ENCODE results near the gene ODAD3. TPM values are rescaled to one million over a fixed set of nuclear protein-coding genes. Genes with fewer than 3 reads are reported as not detected.

Gene ODAD3
- total RNA-seq, 1 donor from 2014 or later = 0.29 TPM

DNA sequence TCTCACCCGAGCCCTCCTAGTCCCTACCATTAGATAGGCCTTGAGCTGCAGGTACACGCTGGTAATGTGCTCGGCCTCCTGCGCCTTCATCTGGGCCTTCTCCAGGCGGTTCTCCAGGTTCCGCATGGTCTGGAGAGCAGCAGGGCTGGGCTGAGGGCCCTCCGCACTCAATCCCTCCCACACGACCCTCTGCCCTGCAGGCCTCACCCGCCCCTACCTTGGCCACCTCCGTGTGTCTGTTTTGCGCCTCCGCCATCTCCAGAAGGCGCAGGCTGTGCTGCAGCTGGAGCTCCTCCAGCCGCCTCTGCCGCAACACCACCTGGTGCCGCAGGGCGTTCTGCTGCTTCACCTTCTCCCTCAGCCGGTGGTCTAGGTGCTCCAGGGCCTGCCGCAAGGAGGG lies 8.3 kb downstream of the ODAD3 start:
- Histone ChIP-seq H3K4me3 (ENCODE audit: low read depth, low read length) (no peak overlapping the region), H3K27me3 (ENCODE audit: control insufficient read depth, insufficient read depth, low read length) (peaks cover 26% of the 10 kb centered on the region), H3K36me3 (ENCODE audit: control insufficient read depth, insufficient read depth, low read length) (no peaks in the 10 kb centered on the region)
- TF ChIP-seq, protein P1, sequence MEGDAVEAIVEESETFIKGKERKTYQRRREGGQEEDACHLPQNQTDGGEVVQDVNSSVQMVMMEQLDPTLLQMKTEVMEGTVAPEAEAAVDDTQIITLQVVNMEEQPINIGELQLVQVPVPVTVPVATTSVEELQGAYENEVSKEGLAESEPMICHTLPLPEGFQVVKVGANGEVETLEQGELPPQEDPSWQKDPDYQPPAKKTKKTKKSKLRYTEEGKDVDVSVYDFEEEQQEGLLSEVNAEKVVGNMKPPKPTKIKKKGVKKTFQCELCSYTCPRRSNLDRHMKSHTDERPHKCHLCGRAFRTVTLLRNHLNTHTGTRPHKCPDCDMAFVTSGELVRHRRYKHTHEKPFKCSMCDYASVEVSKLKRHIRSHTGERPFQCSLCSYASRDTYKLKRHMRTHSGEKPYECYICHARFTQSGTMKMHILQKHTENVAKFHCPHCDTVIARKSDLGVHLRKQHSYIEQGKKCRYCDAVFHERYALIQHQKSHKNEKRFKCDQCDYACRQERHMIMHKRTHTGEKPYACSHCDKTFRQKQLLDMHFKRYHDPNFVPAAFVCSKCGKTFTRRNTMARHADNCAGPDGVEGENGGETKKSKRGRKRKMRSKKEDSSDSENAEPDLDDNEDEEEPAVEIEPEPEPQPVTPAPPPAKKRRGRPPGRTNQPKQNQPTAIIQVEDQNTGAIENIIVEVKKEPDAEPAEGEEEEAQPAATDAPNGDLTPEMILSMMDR (IDR thresholded peaks at IDR 0.05; ENCODE audit: insufficient read depth, low read length, poor library complexity, severe bottlenecking) = no peak
- no peak for DNase-seq (ENCODE audit: low read depth)

DNA sequence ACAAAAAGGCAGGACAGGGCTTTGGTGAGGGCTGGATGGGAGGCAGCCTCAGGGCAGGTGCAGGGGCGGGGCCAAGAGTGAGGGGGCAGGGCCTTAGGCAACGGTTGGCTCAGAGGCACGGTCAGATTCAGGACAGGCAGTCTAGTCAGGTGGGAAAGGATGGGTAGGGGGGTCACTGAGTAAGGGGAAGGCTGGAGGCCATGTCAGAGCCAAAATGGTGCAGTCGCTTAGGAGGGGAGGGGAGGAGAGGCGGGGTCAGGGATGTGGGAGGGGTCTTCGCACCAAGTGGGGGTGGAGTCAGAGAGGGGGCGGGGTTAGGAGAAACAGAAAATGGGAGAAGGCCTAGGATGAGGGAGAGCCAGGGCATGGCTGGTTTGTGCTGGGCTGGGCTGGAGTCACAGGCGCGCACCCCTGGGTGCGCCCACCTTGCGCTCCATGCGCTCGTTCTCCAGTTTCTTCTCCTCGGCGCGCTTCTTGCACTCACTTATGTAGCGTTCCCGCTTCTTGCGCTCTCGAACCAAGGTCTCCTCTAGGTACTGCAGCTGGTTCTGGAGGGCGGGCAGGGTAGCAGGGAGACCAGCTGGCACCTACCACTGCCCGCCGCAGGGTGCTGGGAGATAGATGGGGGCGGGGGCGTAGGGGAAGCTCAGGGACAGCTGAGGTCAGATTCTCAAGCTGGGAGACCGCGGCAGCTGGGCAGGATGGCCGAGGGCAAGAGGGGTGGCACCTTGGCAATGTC lies 9.0 kb downstream of the ODAD3 start:
- Histone ChIP-seq H3K4me3 (ENCODE audit: low read depth, low read length) (no peak overlapping the region), H3K36me3 (ENCODE audit: control insufficient read depth, insufficient read depth, low read length) (no peaks in the 10 kb centered on the region), H3K27me3 (ENCODE audit: control insufficient read depth, insufficient read depth, low read length) (peaks cover 34% of the 10 kb centered on the region)
- DNase-seq (ENCODE audit: low read depth) = no peak
- TF ChIP-seq, protein P1 (IDR thresholded peaks at IDR 0.05; ENCODE audit: insufficient read depth, low read length, poor library complexity, severe bottlenecking) = no peak

DNA sequence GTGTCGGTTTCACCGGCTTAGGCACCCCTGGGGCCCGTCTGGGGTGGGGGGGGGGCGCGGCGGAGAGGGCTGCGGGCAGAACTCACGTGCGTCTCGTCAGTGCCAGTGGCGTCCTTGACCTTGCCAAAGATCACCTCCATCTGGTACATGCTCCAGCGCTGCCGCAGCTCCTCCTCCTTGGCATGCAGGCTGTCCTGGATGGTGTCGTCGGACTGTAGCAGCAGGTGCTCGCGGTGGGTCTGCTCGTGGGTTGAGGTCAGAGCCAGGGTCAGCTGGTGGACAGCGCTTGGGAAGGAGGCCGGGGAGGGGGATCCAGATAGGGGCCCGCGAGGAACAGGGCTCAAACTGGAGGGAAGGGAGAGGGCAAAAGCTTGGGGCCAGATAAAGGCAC lies 11.1 kb downstream of the ODAD3 start:
- DNase-seq (ENCODE audit: low read depth) = no peak
- H3K27me3 ChIP-seq (ENCODE audit: control insufficient read depth, insufficient read depth, low read length) = peaks cover 54% of the 10 kb centered on the region
- H3K36me3 ChIP-seq (ENCODE audit: control insufficient read depth, insufficient read depth, low read length) = no peaks in the 10 kb centered on the region
- TF ChIP-seq, protein P1 (IDR thresholded peaks at IDR 0.05; ENCODE audit: insufficient read depth, low read length, poor library complexity, severe bottlenecking) = no peak
- H3K4me3 ChIP-seq (ENCODE audit: low read depth, low read length) = no peak overlapping the region

DNA sequence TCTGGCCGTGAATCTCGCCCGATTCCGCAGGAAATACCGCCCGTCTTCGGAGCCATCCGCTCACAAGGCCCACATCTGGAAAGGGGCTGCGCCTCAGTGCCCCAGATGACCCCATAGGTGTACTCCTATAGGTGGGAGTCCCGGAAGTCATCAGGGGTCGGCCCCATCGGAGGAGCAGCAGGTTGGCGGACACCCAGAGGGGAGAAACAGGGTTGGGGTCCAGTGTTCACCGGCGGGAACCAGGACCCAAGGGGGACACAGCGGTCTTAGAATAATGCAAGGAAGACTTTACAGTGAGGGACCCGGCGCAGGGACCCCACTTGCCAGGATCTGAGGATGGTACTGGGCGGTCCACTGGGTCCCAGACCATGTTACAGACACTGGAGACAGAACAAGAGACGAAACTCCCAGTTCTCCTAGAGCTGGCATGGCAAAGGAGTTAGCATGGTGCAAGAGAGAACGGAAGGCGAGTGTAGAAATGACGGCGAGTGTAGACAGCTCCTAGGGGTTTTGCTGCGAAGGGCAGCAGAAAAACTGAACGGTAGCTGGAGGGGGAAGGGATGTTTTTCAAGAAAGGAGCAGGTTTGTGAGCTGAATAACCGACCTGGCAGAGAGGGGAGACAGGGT lies 11.6 kb downstream of the ODAD3 start:
- H3K36me3 ChIP-seq (ENCODE audit: control insufficient read depth, insufficient read depth, low read length) = no peaks in the 10 kb centered on the region
- no peak for DNase-seq (ENCODE audit: low read depth)
- peaks cover 59% of the 10 kb centered on the region for H3K27me3 ChIP-seq (ENCODE audit: control insufficient read depth, insufficient read depth, low read length)
- TF ChIP-seq, protein P1 (IDR thresholded peaks at IDR 0.05; ENCODE audit: insufficient read depth, low read length, poor library complexity, severe bottlenecking) = no peak
- H3K4me3 ChIP-seq (ENCODE audit: low read depth, low read length) = no peak overlapping the region

DNA sequence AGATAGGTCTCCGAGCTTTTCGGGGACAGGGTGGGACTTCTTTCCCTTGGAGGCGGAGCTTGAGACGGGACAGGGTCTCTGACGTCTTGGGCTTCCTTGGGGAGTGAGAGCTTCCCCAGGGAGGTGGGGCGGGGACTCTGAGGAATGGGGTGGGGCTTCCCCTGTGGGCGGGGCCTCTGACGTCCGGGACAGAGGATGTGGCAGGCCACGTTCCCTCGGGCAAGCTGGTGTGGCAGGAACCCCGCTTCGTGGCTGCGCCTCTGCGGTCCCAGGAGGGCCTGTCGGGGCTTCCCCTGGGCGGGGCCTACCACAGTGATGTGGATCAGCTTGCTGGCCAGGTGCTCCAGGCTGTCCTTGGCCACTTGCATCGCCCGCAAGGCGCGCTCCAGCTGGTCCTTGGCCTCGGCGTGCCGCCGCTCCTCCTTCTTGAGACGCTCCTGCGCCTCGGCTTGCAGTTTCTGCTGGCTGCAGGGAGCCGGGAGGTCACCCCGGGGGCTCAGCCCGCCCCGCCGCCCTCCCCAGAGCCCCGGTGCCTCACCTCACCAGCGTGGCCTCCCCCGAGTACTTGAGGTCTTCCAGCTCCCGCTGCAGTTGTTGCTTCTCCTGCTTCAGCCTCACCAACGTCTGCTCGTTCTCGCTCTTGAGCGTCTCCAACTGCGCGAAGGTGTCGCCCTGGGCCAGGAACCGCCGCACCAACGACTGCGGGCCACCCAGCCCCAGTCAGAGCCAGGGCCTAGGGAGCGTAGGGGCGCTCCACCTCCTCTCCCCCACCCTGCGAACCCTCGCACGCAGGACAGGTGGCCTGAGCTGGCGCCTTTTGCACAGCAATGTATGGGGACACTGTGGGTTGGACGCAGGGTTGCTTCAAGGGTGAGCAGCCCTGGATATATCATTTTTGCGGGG lies 12.5 kb downstream of the ODAD3 start:
- peaks cover 60% of the 10 kb centered on the region for H3K27me3 ChIP-seq (ENCODE audit: control insufficient read depth, insufficient read depth, low read length)
- no peak overlapping the region for H3K4me3 ChIP-seq (ENCODE audit: low read depth, low read length)
- peak; percentile 21 for DNase-seq (ENCODE audit: low read depth)

More for the DNA sequence above, 12.5 kb downstream of the ODAD3 start:
- no peaks in the 10 kb centered on the region for H3K36me3 ChIP-seq (ENCODE audit: control insufficient read depth, insufficient read depth, low read length)
- TF ChIP-seq, protein P1 (IDR thresholded peaks at IDR 0.05; ENCODE audit: insufficient read depth, low read length, poor library complexity, severe bottlenecking) = no peak

Data from kidney epithelial cell (primary cell).